Measurements from ENCODE around the gene AFF3. TPM values are rescaled to one million over a fixed set of nuclear protein-coding genes. Genes with fewer than 3 reads are reported as not detected.
A peak's percentile ranks its signal among the peaks of the same experiment; 100 is the strongest.

AFF3 gene
- polyA plus RNA-seq, 1 donor (not counting 4 experiments of a cell fraction or from before 2014, with no cell fraction given): not detected

- H3K36me3 ChIP-seq (ENCODE audit: control insufficient read depth in 2 of 2, extremely low read depth in 1 of 2, insufficient read depth in 2 of 2, low read length in 2 of 2): no peaks in the 10 kb centered on the region
- no peaks in the 10 kb centered on the region for H3K9me1 ChIP-seq (ENCODE audit: control insufficient read depth, extremely low read depth, insufficient read depth, low read length)
- H3K4me2 ChIP-seq (ENCODE audit: control insufficient read depth, extremely low read depth, insufficient read depth, low read depth, low read length): no peak overlapping the region
- no peaks in the 10 kb centered on the region for H3K79me2 ChIP-seq (ENCODE audit: control insufficient read depth, insufficient read depth, low read length)
- no peak overlapping the region for H3K27ac ChIP-seq (ENCODE audit: control insufficient read depth, insufficient read depth, low read length)
- H3K4me3 ChIP-seq (ENCODE audit: control insufficient read depth in 2 of 3, extremely low read depth in 1 of 3, insufficient read depth in 2 of 3, low read depth in 1 of 3, low read length in 3 of 3): no peak overlapping the region
- DNase-seq (ENCODE audit: low read depth, low spot score) (no peak), FAIRE-seq (no peak)
- H2AFZ ChIP-seq (ENCODE audit: control insufficient read depth, low read length): no peak overlapping the region
- H3K27me3 ChIP-seq (ENCODE audit: control insufficient read depth, extremely low read depth, insufficient read depth, low read length): no peaks in the 10 kb centered on the region
- no peaks in the 10 kb centered on the region for H3K4me1 ChIP-seq (ENCODE audit: control insufficient read depth, extremely low read depth, insufficient read depth, low read length)
- no peak for TF ChIP-seq EZH2 (IDR thresholded peaks at IDR 0.05; ENCODE audit: low read length)
- TF ChIP-seq, protein P1, sequence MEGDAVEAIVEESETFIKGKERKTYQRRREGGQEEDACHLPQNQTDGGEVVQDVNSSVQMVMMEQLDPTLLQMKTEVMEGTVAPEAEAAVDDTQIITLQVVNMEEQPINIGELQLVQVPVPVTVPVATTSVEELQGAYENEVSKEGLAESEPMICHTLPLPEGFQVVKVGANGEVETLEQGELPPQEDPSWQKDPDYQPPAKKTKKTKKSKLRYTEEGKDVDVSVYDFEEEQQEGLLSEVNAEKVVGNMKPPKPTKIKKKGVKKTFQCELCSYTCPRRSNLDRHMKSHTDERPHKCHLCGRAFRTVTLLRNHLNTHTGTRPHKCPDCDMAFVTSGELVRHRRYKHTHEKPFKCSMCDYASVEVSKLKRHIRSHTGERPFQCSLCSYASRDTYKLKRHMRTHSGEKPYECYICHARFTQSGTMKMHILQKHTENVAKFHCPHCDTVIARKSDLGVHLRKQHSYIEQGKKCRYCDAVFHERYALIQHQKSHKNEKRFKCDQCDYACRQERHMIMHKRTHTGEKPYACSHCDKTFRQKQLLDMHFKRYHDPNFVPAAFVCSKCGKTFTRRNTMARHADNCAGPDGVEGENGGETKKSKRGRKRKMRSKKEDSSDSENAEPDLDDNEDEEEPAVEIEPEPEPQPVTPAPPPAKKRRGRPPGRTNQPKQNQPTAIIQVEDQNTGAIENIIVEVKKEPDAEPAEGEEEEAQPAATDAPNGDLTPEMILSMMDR (optimal IDR thresholded peaks at IDR 0.05 in 1 of 3, IDR thresholded peaks at IDR 0.05 in 1 of 3, conservative IDR thresholded peaks at IDR 0.05 in 1 of 3; ENCODE audit: extremely low read depth in 1 of 3, insufficient read depth in 2 of 3, low read length in 3 of 3): no peak
- no peaks in the 10 kb centered on the region for H4K20me1 ChIP-seq (ENCODE audit: control insufficient read depth, extremely low read depth, insufficient read depth, low read length)
- H3K9ac ChIP-seq (ENCODE audit: control insufficient read depth, extremely low read depth, insufficient read depth, low read length): no peak overlapping the region
- dilution Hi-C loops (cut with MboI; ENCODE audit: extremely low pct_ligation_motif_present, low sequenced_read_pairs): no loop called here
- no peaks in the 10 kb centered on the region for H3K9me3 ChIP-seq (ENCODE audit: control insufficient read depth, low read depth, low read length)
Observed at GRCh38 chr2:99617811-99618210, 524.6 kb downstream of the AFF3 start.

- DNase-seq (ENCODE audit: low read depth, low spot score) (no peak), FAIRE-seq (no peak)
- H4K20me1 ChIP-seq (ENCODE audit: control insufficient read depth, extremely low read depth, insufficient read depth, low read length): no peaks in the 10 kb centered on the region
- H3K27ac ChIP-seq (ENCODE audit: control insufficient read depth, insufficient read depth, low read length): no peak overlapping the region
- no peaks in the 10 kb centered on the region for H3K4me1 ChIP-seq (ENCODE audit: control insufficient read depth, extremely low read depth, insufficient read depth, low read length)
- H3K9me1 ChIP-seq (ENCODE audit: control insufficient read depth, extremely low read depth, insufficient read depth, low read length): no peaks in the 10 kb centered on the region
- H2AFZ ChIP-seq (ENCODE audit: control insufficient read depth, low read length): no peak overlapping the region
- H3K4me3 ChIP-seq (ENCODE audit: control insufficient read depth in 2 of 3, extremely low read depth in 1 of 3, insufficient read depth in 2 of 3, low read depth in 1 of 3, low read length in 3 of 3): no peak overlapping the region
- H3K4me2 ChIP-seq (ENCODE audit: control insufficient read depth, extremely low read depth, insufficient read depth, low read depth, low read length): no peak overlapping the region
- dilution Hi-C loops (cut with MboI; ENCODE audit: extremely low pct_ligation_motif_present, low sequenced_read_pairs): no loop called here
- H3K9me3 ChIP-seq (ENCODE audit: control insufficient read depth, low read depth, low read length): no peaks in the 10 kb centered on the region
- H3K27me3 ChIP-seq (ENCODE audit: control insufficient read depth, extremely low read depth, insufficient read depth, low read length): no peaks in the 10 kb centered on the region
- TF ChIP-seq EZH2 (IDR thresholded peaks at IDR 0.05; ENCODE audit: low read length): no peak
- TF ChIP-seq, protein P1 (optimal IDR thresholded peaks at IDR 0.05 in 1 of 3, IDR thresholded peaks at IDR 0.05 in 1 of 3, conservative IDR thresholded peaks at IDR 0.05 in 1 of 3; ENCODE audit: extremely low read depth in 1 of 3, insufficient read depth in 2 of 3, low read length in 3 of 3): peak in 2 of 3 experiments; percentile 28 to 46
- no peak overlapping the region for H3K9ac ChIP-seq (ENCODE audit: control insufficient read depth, extremely low read depth, insufficient read depth, low read length)
- H3K79me2 ChIP-seq (ENCODE audit: control insufficient read depth, insufficient read depth, low read length): no peaks in the 10 kb centered on the region
- H3K36me3 ChIP-seq (ENCODE audit: control insufficient read depth in 2 of 2, extremely low read depth in 1 of 2, insufficient read depth in 2 of 2, low read length in 2 of 2): no peaks in the 10 kb centered on the region
Observed at GRCh38 chr2:99615247-99615771, 527.1 kb downstream of the AFF3 start.

Data from keratinocyte (primary cell).